C4-2B (cell line): ENCODE measurements around the gene PSMG4.

Experiments used
- ZFX ChIP-seq: fragments of 450-650 bp; IDR thresholded peaks from 2 replicates; pipeline ENCODE4 v1.6.1; 2017
- TF ChIP-seq, protein P1 (sequence below): fragments of 450-650 bp; conservative IDR thresholded peaks from 2 replicates; pipeline ENCODE4 v1.5.1; 2017; ENCODE audit warnings: mild to moderate bottlenecking

DNA sequence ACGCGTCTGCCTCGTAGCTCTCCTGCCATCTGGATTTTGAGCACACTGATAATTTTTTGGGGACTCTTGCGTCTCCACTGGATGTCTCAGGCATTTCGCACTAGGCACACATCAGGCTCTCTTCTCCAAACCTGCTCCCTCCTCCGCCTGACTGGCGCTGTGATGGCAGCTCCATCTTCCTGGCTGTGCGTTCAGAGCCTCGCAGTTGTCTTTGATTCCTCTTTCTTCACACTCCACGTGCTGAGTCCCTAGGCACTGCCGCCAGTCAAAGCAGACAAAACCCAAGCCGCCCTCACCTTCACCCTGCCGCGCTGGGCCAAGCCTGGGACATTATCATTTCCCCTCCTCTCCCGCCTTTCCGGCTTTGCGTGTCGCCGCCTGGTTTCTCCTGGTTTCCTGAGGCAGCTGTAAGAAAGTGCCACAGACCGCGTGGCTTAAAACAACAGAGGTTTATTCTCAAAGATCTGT, 778 bp downstream of the PSMG4 start:
- TF ChIP-seq, protein P1, sequence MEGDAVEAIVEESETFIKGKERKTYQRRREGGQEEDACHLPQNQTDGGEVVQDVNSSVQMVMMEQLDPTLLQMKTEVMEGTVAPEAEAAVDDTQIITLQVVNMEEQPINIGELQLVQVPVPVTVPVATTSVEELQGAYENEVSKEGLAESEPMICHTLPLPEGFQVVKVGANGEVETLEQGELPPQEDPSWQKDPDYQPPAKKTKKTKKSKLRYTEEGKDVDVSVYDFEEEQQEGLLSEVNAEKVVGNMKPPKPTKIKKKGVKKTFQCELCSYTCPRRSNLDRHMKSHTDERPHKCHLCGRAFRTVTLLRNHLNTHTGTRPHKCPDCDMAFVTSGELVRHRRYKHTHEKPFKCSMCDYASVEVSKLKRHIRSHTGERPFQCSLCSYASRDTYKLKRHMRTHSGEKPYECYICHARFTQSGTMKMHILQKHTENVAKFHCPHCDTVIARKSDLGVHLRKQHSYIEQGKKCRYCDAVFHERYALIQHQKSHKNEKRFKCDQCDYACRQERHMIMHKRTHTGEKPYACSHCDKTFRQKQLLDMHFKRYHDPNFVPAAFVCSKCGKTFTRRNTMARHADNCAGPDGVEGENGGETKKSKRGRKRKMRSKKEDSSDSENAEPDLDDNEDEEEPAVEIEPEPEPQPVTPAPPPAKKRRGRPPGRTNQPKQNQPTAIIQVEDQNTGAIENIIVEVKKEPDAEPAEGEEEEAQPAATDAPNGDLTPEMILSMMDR: no peak
- TF ChIP-seq ZFX: peak; percentile 78
